ENCODE results near the gene RETREG2.

RETREG2 gene

DNA sequence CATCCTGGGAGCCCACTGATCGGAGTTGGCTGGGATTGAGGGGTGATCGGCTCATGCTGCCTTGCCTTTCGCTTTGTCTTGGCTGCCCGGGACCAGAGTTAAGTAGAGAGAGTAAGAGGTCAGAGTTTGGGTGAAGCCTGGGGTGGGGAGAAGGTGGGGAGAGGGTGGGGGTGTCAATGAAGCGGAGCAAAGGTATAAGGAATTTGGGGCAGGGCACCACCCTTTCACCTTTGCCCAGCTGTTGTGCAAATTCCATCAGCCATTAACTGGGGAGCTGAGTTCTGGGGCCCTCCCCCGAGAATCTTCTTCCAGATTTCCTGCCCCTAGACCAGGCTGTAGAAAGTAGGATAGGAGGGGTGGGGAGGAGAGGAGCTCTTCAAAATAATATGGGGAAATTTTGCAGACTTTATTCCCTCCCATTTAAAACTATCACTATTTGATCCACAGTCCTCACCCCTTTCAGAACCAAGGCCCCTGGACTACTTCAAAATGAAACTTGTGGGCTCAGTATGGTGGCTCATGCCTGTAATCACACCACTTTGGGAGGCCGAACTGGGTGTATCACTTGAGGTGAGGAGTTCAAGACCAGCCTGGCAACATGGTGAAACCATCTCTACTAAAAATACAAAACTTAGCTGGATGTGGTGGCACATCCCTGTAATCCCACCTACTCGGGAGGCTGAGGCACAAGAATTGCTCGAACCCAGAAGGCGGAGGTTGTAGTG, 8.0 kb upstream of the RETREG2 start, which contains the start of gene SLC23A3:
Gene SLC23A3 (minus strand): TSS at position 100 of the 725 bp plus-strand sequence. CDS start 45 bp downstream, at position 55.
- no peak for DNase-seq

DNA sequence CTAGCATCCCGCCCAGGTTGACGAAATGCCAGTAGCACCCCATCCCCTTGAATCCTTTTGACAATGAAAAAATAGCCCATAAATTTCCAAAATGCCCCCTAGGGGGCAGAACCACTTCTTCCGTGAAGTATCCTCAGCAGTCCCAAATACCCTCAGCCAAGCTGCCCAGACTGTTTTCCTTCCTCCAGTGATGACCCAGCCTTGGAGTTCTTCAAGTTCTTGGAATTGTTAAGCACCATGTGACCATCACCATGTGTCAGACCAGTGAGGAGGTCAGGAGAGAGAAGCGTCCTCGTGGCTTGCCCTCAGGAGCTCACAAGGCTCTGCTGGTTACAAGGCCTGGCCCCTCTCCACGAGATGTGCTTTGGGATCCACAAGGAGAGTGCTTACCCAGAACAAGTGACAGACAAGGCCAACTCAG, 6.8 kb upstream of the RETREG2 start:
- peak; percentile 11 for DNase-seq

- DNase-seq: no peak
These were observed 5.6 kb upstream of the RETREG2 start for GRCh38 chr2:219172231-219173154.

DNA sequence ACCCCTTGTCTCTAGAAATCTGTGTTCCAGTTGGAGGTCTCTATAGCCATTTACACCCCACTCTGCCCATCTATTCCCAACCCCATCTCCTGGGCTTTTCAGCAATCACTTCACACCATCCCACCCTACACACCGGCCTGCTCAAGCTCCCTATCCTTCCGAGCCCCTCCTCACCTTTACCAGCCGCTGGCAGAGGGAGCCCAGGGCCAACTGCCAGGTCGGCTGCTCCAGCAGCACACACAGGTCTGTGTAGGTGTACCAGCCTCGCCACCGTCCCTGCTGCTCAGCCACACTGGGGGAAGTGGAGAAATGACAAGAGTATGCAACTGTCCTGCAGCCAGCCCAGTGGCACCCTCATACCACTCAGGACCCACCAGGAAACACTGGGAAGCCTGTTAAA, 4.9 kb upstream of the RETREG2 start:
- no peak for DNase-seq

DNA sequence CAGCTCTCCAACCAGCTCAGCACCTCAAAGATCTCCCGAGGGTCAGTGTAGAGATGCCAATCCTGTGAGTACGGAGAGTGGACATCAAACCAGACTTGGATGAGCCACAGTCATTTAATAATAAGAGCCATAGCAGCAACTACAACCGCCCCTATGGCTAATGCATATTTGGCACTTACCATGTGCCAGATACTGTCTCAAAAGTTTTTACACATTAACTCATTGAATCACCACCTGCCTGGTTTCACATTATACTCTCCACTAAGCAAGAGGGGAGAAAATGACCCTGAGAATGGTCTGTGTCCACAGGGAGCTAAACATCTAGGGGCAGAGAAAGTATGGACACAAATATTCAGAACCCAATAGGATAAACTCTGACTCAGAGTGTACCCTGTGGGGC, 3.9 kb upstream of the RETREG2 start:
- DNase-seq: no peak

GRCh38 chr2:219174801-219175200, 3.3 kb upstream of the RETREG2 start:
- DNase-seq: no peak

GRCh38 chr2:219175486-219175885, 2.6 kb upstream of the RETREG2 start:
- DNase-seq: no peak

GRCh38 chr2:219175928-219176817, 1.9 kb upstream of the RETREG2 start:
- peak; percentile 69 for DNase-seq

DNA sequence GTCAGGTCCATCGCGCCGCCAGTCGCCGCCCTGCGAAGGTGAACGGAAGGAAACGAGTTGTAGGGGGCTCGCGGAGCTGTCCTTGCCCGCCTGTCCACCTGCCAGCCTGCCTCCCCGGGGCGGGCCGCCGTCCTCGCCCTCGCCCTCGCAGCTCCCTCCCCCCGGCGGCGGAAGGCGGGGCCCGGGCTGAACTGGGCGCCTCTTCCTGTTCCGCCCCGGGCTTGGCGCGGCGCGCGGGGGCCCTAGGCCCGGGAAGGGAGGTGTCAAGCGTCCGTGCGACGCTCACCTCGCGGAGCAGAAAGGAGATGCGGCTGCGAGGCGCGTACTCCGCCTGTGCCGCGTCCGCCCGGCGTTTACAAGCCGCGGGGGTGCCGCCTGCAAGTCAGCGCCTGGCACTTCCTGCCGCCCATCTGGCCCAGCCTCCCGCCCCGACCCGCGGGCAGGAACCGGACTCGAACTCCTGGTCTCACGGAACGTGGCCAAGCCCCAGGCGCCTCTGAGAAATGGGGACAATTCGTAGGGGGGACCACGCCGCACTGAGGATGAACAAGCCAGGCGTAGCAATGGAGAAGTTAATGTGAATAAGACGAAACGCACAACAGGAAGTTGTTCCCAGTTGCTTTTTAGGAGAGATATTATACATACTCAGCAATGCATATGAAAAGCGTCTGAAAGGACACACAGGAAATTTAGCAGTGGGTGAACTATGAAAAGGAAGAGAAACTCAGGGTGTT, 1.1 kb upstream of the RETREG2 start, which contains the start of gene CNPPD1:
Gene CNPPD1 (minus strand): TSS at position 108 of the 734 bp plus-strand sequence. CDS start 97 bp downstream, at position 11.
- peak; percentile 83 for DNase-seq

- peak; percentile 38 for DNase-seq
These were observed 501 bp downstream of the RETREG2 start for GRCh38 chr2:219178377-219179175.

GRCh38 chr2:219179601-219180465, 1.8 kb downstream of the RETREG2 start:
- no peak for DNase-seq

DNA sequence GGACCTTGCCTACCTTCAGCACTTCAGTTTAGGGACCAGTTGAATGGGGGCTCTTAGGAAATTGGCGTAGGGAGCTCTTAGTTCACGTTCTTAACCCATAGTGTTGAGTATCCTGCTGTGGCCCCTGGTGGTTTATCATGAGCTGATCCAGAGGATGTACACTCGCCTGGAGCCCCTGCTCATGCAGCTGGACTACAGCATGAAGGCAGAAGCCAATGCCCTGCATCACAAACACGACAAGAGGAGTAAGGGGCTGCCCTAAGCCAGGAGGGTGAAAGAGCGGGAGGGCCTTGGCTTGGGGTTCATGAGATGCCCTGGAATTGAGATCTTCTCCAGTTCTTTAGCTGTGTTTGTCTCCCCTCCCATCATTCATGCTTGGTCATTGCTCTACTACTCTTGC, 2.9 kb downstream of the RETREG2 start:
- no peak for DNase-seq

- no peak for DNase-seq
These were observed 3.5 kb downstream of the RETREG2 start for GRCh38 chr2:219181531-219181930.

DNA sequence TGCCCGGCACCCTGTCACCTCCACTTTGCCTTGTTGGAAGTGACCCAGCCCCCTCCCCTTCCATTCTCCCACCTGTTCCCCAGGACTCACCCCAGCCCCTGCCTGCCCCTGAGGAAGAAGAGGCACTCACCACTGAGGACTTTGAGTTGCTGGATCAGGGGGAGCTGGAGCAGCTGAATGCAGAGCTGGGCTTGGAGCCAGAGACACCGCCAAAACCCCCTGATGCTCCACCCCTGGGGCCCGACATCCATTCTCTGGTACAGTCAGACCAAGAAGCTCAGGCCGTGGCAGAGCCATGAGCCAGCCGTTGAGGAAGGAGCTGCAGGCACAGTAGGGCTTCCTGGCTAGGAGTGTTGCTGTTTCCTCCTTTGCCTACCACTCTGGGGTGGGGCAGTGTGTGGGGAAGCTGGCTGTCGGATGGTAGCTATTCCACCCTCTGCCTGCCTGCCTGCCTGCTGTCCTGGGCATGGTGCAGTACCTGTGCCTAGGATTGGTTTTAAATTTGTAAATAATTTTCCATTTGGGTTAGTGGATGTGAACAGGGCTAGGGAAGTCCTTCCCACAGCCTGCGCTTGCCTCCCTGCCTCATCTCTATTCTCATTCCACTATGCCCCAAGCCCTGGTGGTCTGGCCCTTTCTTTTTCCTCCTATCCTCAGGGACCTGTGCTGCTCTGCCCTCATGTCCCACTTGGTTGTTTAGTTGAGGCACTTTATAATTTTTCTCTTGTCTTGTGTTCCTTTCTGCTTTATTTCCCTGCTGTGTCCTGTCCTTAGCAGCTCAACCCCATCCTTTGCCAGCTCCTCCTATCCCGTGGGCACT, 4.5 kb downstream of the RETREG2 start:
- DNase-seq: no peak

- DNase-seq: no peak
These were observed 5.2 kb downstream of the RETREG2 start for GRCh38 chr2:219183151-219183772.

- DNase-seq: no peak
These were observed 6.0 kb downstream of the RETREG2 start for GRCh38 chr2:219184121-219184520.

GRCh38 chr2:219186754-219187456, 8.8 kb downstream of the RETREG2 start:
- no peak for DNase-seq

- DNase-seq: no peak
These were observed 19.3 kb downstream of the RETREG2 start for GRCh38 chr2:219197388-219197787.

Measured in NCI-H146 (cell line).